ENCODE data around the gene RBP4.

DNA sequence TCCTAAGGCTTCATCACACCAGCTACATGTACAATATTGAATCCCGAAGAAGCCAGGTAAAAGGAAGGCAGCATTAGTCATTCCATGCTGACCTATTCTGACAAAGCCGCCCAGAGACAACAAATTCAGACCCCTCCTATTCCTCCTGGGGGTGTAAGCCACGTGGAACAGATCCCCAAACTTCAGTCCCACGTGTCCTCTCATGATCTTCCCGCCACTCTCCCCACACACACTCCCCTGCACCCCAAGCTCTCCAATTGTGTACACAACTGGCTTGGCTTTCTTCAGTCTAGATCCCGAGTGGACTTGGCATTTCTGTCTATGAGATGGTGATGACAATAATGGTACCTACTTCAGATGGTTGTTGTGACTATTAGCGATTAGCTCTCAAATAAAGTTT lies 19.9 kb upstream of the RBP4 start:
- TF ChIP-seq, protein P1, sequence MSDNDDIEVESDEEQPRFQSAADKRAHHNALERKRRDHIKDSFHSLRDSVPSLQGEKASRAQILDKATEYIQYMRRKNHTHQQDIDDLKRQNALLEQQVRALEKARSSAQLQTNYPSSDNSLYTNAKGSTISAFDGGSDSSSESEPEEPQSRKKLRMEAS (CRISPR knock-in tag; IDR thresholded peaks at IDR 0.05): no peak
- TF ChIP-seq, protein P2, sequence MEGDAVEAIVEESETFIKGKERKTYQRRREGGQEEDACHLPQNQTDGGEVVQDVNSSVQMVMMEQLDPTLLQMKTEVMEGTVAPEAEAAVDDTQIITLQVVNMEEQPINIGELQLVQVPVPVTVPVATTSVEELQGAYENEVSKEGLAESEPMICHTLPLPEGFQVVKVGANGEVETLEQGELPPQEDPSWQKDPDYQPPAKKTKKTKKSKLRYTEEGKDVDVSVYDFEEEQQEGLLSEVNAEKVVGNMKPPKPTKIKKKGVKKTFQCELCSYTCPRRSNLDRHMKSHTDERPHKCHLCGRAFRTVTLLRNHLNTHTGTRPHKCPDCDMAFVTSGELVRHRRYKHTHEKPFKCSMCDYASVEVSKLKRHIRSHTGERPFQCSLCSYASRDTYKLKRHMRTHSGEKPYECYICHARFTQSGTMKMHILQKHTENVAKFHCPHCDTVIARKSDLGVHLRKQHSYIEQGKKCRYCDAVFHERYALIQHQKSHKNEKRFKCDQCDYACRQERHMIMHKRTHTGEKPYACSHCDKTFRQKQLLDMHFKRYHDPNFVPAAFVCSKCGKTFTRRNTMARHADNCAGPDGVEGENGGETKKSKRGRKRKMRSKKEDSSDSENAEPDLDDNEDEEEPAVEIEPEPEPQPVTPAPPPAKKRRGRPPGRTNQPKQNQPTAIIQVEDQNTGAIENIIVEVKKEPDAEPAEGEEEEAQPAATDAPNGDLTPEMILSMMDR (IDR thresholded peaks at IDR 0.05): no peak
- TF ChIP-seq, protein P3, sequence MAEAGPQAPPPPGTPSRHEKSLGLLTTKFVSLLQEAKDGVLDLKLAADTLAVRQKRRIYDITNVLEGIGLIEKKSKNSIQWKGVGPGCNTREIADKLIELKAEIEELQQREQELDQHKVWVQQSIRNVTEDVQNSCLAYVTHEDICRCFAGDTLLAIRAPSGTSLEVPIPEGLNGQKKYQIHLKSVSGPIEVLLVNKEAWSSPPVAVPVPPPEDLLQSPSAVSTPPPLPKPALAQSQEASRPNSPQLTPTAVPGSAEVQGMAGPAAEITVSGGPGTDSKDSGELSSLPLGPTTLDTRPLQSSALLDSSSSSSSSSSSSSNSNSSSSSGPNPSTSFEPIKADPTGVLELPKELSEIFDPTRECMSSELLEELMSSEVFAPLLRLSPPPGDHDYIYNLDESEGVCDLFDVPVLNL (CRISPR knock-in tag; IDR thresholded peaks at IDR 0.05; ENCODE audit: borderline replicate concordance, low read depth): no peak
- no peak for TF ChIP-seq PRRX2 (CRISPR knock-in tag; IDR thresholded peaks at IDR 0.05)
- no peak for TF ChIP-seq ESRRA (CRISPR knock-in tag; IDR thresholded peaks at IDR 0.05; ENCODE audit: borderline replicate concordance)
- no peak for TF ChIP-seq ZBTB21 (CRISPR knock-in tag; IDR thresholded peaks at IDR 0.05; ENCODE audit: borderline replicate concordance)
- TF ChIP-seq, protein P4, sequence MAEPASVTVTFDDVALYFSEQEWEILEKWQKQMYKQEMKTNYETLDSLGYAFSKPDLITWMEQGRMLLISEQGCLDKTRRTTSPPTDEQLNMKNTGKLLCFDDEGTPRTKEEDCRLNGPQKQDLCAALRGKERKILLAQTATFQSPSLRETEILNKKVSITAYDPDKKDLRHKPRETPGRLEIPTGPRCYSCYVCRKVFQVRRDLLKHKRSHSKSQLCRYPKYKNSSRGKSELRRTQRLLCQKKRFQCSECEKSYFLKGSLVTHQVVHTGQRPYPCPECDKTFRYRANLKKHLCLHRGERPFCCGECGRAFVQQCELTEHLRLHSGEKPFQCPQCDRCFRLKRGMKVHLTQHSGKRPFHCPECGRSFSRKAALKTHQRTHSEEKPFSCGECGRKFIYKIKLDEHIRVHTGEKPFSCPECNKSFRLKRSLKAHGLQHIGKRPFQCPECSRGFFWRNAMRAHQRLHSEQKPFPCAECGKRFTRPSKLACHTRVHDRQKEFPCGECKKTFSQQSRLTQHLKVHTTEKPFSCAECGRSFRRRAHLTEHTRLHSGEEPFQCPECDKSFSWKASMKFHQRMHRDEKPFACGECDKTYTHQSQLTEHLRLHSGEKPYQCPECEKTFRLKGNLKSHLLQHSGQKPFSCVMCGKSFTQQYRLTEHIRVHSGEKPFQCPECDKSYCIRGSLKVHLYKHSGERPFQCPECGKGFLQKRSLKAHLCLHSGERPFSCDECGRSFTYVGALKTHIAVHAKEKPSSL (CRISPR knock-in tag; conservative IDR thresholded peaks at IDR 0.05): no peak
- no peak for TF ChIP-seq ELF4 (CRISPR knock-in tag; IDR thresholded peaks at IDR 0.05; ENCODE audit: low read depth)
- TF ChIP-seq, protein P5, sequence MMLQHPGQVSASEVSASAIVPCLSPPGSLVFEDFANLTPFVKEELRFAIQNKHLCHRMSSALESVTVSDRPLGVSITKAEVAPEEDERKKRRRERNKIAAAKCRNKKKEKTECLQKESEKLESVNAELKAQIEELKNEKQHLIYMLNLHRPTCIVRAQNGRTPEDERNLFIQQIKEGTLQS (CRISPR knock-in tag; conservative IDR thresholded peaks at IDR 0.05): no peak
- TF ChIP-seq ZNF416 (CRISPR knock-in tag; IDR thresholded peaks at IDR 0.05): no peak
